ENCODE measurements around the gene AKAP11. TPM values are rescaled to one million over a fixed set of nuclear protein-coding genes. Genes with fewer than 3 reads are reported as not detected.

AKAP11 gene
- polyA plus RNA-seq, 1 donor from 2014 or later, result 20.9 TPM

DNA sequence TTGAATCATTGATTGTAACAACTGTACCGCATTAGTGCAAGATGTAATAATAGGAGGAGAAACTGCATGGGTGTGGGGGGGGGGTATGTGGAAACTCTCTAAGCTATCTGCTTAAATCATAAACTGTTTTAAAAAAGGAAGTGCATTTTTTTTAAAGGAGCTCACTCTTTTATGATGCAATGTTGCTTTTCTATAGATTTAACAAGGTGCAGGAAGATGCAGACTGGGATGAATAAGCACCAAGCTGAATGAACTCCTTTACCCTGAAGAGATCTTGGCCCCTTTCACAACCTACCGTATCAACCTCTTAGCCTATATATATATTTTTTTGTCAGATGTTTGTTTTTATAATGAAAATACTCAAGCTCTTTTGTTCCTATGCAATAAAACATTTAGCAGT is 95.9 kb downstream of the AKAP11 start:
- no peaks in the 10 kb centered on the region for H3K9me2 ChIP-seq (ENCODE audit: insufficient read depth, low read length)
- H3K9ac ChIP-seq (ENCODE audit: low read length), result no peak overlapping the region
- no peaks in the 10 kb centered on the region for H3K36me3 ChIP-seq (ENCODE audit: insufficient read depth, low read length)
- no peaks in the 10 kb centered on the region for H3K79me2 ChIP-seq (replicated peaks; ENCODE audit: insufficient read depth, low read length)
- H2AFZ ChIP-seq (ENCODE audit: low read depth, low read length), result no peak overlapping the region
- H4K20me1 ChIP-seq (ENCODE audit: insufficient read depth), result no peaks in the 10 kb centered on the region
- H3K27ac ChIP-seq (ENCODE audit: low read length), result no peak overlapping the region
- H3K27me3 ChIP-seq (ENCODE audit: insufficient read depth, low read depth, low read length), result no peaks in the 10 kb centered on the region
- no peak overlapping the region for H3K4me2 ChIP-seq (ENCODE audit: low read length)
- no peak overlapping the region for H3K4me3 ChIP-seq (ENCODE audit: low read length)
- no peaks in the 10 kb centered on the region for H3F3A ChIP-seq (ENCODE audit: insufficient read depth, low read length, poor library complexity, severe bottlenecking)
- TF ChIP-seq RAD21 (conservative IDR thresholded peaks at IDR 0.05) (no peak), EZH2 (IDR thresholded peaks at IDR 0.05; ENCODE audit: borderline replicate concordance, insufficient read depth, low read length, poor library complexity, severe bottlenecking) (no peak)
- TF ChIP-seq, protein P1, sequence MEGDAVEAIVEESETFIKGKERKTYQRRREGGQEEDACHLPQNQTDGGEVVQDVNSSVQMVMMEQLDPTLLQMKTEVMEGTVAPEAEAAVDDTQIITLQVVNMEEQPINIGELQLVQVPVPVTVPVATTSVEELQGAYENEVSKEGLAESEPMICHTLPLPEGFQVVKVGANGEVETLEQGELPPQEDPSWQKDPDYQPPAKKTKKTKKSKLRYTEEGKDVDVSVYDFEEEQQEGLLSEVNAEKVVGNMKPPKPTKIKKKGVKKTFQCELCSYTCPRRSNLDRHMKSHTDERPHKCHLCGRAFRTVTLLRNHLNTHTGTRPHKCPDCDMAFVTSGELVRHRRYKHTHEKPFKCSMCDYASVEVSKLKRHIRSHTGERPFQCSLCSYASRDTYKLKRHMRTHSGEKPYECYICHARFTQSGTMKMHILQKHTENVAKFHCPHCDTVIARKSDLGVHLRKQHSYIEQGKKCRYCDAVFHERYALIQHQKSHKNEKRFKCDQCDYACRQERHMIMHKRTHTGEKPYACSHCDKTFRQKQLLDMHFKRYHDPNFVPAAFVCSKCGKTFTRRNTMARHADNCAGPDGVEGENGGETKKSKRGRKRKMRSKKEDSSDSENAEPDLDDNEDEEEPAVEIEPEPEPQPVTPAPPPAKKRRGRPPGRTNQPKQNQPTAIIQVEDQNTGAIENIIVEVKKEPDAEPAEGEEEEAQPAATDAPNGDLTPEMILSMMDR (IDR thresholded peaks at IDR 0.05; ENCODE audit: poor library complexity, severe bottlenecking), result no peak
- no peaks in the 10 kb centered on the region for H3K9me3 ChIP-seq (ENCODE audit: low read length)

DNA sequence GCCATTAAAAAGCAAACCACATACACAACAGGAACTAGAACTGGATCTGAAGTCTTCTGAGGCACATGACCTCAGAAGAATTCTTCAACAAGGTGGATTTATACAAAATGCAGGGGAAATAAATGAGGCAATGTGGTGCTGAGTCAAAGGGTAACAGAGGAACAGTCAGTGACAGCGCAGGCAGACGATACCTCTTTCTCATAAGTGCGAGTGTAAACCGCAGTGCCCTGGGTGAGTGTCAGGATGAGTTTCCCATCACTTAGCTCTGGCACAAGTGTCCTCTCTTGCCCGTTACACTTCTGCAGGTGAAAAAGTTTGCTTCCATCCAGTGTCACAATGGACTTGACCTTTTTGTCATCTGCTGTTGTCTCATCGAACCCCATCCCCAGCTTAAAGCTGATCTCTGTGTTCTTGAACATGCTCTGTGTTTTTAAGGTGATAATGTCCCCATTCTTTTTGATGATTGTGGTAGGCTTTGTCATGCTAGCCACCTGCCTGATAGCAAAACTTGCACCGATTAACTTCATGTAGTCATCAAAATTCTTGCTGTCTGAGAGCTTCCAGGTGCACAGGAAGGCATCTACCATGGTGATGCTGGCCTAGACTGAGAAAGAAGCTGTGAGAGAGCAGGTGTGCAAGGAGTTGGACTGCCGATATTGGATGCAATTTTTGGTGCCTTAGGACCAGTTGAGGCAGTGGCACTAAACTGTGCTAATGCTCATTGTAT is 97.3 kb downstream of the AKAP11 start:
- no peak for TF ChIP-seq POLR2AphosphoS5 (IDR thresholded peaks at IDR 0.05)
- TF ChIP-seq, protein P2, sequence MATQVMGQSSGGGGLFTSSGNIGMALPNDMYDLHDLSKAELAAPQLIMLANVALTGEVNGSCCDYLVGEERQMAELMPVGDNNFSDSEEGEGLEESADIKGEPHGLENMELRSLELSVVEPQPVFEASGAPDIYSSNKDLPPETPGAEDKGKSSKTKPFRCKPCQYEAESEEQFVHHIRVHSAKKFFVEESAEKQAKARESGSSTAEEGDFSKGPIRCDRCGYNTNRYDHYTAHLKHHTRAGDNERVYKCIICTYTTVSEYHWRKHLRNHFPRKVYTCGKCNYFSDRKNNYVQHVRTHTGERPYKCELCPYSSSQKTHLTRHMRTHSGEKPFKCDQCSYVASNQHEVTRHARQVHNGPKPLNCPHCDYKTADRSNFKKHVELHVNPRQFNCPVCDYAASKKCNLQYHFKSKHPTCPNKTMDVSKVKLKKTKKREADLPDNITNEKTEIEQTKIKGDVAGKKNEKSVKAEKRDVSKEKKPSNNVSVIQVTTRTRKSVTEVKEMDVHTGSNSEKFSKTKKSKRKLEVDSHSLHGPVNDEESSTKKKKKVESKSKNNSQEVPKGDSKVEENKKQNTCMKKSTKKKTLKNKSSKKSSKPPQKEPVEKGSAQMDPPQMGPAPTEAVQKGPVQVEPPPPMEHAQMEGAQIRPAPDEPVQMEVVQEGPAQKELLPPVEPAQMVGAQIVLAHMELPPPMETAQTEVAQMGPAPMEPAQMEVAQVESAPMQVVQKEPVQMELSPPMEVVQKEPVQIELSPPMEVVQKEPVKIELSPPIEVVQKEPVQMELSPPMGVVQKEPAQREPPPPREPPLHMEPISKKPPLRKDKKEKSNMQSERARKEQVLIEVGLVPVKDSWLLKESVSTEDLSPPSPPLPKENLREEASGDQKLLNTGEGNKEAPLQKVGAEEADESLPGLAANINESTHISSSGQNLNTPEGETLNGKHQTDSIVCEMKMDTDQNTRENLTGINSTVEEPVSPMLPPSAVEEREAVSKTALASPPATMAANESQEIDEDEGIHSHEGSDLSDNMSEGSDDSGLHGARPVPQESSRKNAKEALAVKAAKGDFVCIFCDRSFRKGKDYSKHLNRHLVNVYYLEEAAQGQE (IDR thresholded peaks at IDR 0.05; ENCODE audit: borderline replicate concordance), result no peak
- no peak for TF ChIP-seq SMC3 (conservative IDR thresholded peaks at IDR 0.05; ENCODE audit: poor library complexity)
- TF ChIP-seq RAD21 (conservative IDR thresholded peaks at IDR 0.05), result no peak
- TF ChIP-seq EP300 (conservative IDR thresholded peaks at IDR 0.05; ENCODE audit: poor library complexity, severe bottlenecking), result no peak
- TF ChIP-seq, protein P1 (IDR thresholded peaks at IDR 0.05; ENCODE audit: poor library complexity, severe bottlenecking), result no peak
- no peak for TF ChIP-seq EZH2 (IDR thresholded peaks at IDR 0.05; ENCODE audit: borderline replicate concordance, insufficient read depth, low read length, poor library complexity, severe bottlenecking)
- TF ChIP-seq TAF1 (IDR thresholded peaks at IDR 0.05; ENCODE audit: low read depth), result no peak
- TF ChIP-seq MXI1 (conservative IDR thresholded peaks at IDR 0.05; ENCODE audit: poor library complexity, severe bottlenecking), result no peak
- Histone ChIP-seq H2AFZ (ENCODE audit: low read depth, low read length) (no peak overlapping the region), H4K20me1 (ENCODE audit: insufficient read depth) (no peaks in the 10 kb centered on the region), H3K27ac (ENCODE audit: low read length) (no peak overlapping the region), H3K9me2 (ENCODE audit: insufficient read depth, low read length) (no peaks in the 10 kb centered on the region), H3K79me2 (replicated peaks; ENCODE audit: insufficient read depth, low read length) (no peaks in the 10 kb centered on the region), H3K9me3 (ENCODE audit: low read length) (no peaks in the 10 kb centered on the region), H3K27me3 (ENCODE audit: insufficient read depth, low read depth, low read length) (no peaks in the 10 kb centered on the region), H3K4me3 (ENCODE audit: low read length) (no peak overlapping the region), H3K36me3 (ENCODE audit: insufficient read depth, low read length) (no peaks in the 10 kb centered on the region), H3K9ac (ENCODE audit: low read length) (no peak overlapping the region), H3K4me2 (ENCODE audit: low read length) (no peak overlapping the region), H3F3A (ENCODE audit: insufficient read depth, low read length, poor library complexity, severe bottlenecking) (no peaks in the 10 kb centered on the region)

Measured in neural cell (in vitro differentiated cells).